VCaP (cell line): ENCODE data around the gene EID2B.

Experiments
- H3K27ac ChIP-seq: fragments of 450-650 bp; 2 replicates; pipeline ENCODE4 v1.5.1; 2017
- TF ChIP-seq, protein P1 (sequence below): fragments of 450-650 bp; conservative IDR thresholded peaks from 2 replicates; pipeline ENCODE4 v1.5.1; 2017; ENCODE audit warnings: mild to moderate bottlenecking, moderate library complexity

The EID2B gene

DNA sequence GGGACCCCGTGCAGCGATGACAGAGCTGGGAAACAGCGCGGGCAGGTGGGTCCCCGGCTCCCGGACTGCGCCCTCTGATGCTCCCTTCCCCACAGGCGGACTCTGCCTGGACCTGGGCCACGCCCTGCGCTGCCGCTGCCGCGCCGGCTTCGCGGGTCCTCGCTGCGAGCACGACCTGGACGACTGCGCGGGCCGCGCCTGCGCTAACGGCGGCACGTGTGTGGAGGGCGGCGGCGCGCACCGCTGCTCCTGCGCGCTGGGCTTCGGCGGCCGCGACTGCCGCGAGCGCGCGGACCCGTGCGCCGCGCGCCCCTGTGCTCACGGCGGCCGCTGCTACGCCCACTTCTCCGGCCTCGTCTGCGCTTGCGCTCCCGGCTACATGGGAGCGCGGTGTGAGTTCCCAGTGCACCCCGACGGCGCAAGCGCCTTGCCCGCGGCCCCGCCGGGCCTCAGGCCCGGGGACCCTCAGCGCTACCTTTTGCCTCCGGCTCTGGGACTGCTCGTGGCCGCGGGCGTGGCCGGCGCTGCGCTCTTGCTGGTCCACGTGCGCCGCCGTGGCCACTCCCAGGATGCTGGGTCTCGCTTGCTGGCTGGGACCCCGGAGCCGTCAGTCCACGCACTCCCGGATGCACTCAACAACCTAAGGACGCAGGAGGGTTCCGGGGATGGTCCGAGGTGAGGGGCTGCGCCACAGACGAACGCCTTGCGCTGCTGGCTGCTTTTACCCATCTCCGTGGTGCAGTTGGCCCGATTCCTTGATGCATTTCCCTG is 25.5 kb downstream of the EID2B start:
- peak overlapping the region; percentile 72 for H3K27ac ChIP-seq
- TF ChIP-seq, protein P1, sequence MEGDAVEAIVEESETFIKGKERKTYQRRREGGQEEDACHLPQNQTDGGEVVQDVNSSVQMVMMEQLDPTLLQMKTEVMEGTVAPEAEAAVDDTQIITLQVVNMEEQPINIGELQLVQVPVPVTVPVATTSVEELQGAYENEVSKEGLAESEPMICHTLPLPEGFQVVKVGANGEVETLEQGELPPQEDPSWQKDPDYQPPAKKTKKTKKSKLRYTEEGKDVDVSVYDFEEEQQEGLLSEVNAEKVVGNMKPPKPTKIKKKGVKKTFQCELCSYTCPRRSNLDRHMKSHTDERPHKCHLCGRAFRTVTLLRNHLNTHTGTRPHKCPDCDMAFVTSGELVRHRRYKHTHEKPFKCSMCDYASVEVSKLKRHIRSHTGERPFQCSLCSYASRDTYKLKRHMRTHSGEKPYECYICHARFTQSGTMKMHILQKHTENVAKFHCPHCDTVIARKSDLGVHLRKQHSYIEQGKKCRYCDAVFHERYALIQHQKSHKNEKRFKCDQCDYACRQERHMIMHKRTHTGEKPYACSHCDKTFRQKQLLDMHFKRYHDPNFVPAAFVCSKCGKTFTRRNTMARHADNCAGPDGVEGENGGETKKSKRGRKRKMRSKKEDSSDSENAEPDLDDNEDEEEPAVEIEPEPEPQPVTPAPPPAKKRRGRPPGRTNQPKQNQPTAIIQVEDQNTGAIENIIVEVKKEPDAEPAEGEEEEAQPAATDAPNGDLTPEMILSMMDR = no peak

GRCh38 chr19:39506598-39506943 is 26.1 kb downstream of the EID2B start:
- H3K27ac ChIP-seq = peak overlapping the region; percentile 72; the same call in 1 of the 2 replicates
- TF ChIP-seq, protein P1 = no peak

- TF ChIP-seq, protein P1 = peak; percentile 75
- H3K27ac ChIP-seq = no peak overlapping the region
These were observed 29.8 kb downstream of the EID2B start for GRCh38 chr19:39502640-39503417.

GRCh38 chr19:39501340-39501739 is 31.3 kb downstream of the EID2B start:
- TF ChIP-seq, protein P1 = no peak
- no peak overlapping the region for H3K27ac ChIP-seq

- TF ChIP-seq, protein P1 = no peak
- no peak overlapping the region for H3K27ac ChIP-seq
These were observed 32.1 kb downstream of the EID2B start for GRCh38 chr19:39500543-39500942.

DNA sequence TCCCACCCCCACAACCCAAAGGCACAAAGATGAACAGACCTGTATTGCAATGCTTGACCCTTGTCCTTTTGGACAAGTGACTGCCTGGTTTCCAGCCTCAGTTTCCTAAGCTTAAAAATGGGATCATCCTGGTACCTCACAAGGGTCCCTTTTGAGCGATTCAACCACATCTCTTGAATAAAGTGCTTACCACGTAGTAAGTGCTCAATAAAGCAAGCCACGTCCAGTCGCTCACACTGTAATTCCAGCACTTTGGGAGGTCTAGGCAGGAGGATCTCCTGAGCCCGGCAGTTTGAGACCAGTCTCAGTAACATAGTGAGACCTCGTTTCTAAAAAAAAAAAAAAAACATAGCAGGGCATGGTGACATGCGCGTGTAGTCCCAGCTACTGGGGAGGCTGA is 32.7 kb downstream of the EID2B start:
- TF ChIP-seq, protein P1 = no peak
- no peak overlapping the region for H3K27ac ChIP-seq

- peak within 1 kb of the TSS; percentile 24 for H3K27ac ChIP-seq
These were observed 33.6 kb downstream of the EID2B start, which contains the start of gene DLL3 for GRCh38 chr19:39498798-39499642. Gene DLL3 (plus strand): TSS chr19:39498947. CDS start chr19:39498975, 28 bp downstream.

More at GRCh38 chr19:39498798-39499642, 33.6 kb downstream of the EID2B start, which contains the start of gene DLL3:
- TF ChIP-seq, protein P1 = no peak
